Chondrocyte (in vitro differentiated cells): Measurements from ENCODE around the gene ECT2. TPM values are rescaled to one million over a fixed set of nuclear protein-coding genes. Genes with fewer than 3 reads are reported as not detected.

Experiments
- DNase-seq: peaks from one replicate; pipeline ENCODE4 v3.0.0; 2021; ENCODE audit warnings: mixed read lengths, low spot score
- H3K27ac Mint-ChIP-seq: one replicate; pipeline ENCODE4 v1.8.0; 2021; ENCODE audit warnings: mild to moderate bottlenecking, moderate library complexity, mixed read lengths; ENCODE audit not compliant: unreplicated experiment
- H3K27me3 Mint-ChIP-seq: 2 replicates; pipeline ENCODE4 v1.8.0; 2021; ENCODE audit warnings: low read depth, mixed read lengths
- H3K36me3 Mint-ChIP-seq: 2 replicates; pipeline ENCODE4 v1.8.0; 2021; ENCODE audit warnings: low read depth, mixed read lengths
- H3K4me1 Mint-ChIP-seq: 2 replicates; pipeline ENCODE4 v1.8.0; 2021; ENCODE audit warnings: low read depth, mild to moderate bottlenecking, mixed read lengths
- H3K4me3 Mint-ChIP-seq: one replicate; pipeline ENCODE4 v1.8.0; 2021; ENCODE audit warnings: mild to moderate bottlenecking, moderate library complexity, mixed read lengths; ENCODE audit not compliant: unreplicated experiment
- H3K9me3 Mint-ChIP-seq: 2 replicates; pipeline ENCODE4 v1.8.0; 2021; ENCODE audit warnings: low read depth, mixed read lengths
- total RNA-seq: library from RNA; stranded (reverse); gene quantifications from 3 replicates; pipeline ENCODE4 v1.2.1, GENCODE V29; 2021
- TF ChIP-seq, protein P1 (sequence below): fragments of 200-600 bp; sonication (generic); IDR thresholded peaks from 2 replicates; pipeline ENCODE4 v1.5.0; 2021; ENCODE audit warnings: antibody characterized with exemption, mild to moderate bottlenecking, moderate library complexity

The ECT2 gene
- total RNA-seq, 1 donor from 2014 or later, result 17.2 TPM

DNA sequence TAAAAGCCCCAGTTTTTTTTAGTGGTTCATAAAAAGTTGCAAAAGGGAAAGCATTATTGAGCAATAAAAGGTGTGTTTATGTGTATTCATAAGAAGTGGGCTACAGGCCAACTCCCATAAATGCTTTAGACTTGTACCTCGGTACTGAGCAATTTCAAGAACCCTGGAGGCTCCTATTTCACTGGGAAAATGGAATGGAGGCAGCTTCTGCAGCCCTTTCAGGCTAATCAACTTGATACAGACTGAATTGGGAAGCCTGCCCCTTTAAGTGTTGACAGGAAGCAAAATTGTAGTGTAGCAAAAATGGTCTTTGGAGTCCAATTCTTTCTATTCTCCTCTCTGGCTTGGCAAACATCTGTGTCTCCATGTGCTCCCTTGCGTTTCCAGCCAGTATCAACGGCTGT lies 118.8 kb downstream of the ECT2 start:
- H3K4me3 Mint-ChIP-seq, result no peak overlapping the region
- no peaks in the 10 kb centered on the region for H3K36me3 Mint-ChIP-seq
- H3K27ac Mint-ChIP-seq, result no peak overlapping the region
- DNase-seq, result no peak
- TF ChIP-seq, protein P1, sequence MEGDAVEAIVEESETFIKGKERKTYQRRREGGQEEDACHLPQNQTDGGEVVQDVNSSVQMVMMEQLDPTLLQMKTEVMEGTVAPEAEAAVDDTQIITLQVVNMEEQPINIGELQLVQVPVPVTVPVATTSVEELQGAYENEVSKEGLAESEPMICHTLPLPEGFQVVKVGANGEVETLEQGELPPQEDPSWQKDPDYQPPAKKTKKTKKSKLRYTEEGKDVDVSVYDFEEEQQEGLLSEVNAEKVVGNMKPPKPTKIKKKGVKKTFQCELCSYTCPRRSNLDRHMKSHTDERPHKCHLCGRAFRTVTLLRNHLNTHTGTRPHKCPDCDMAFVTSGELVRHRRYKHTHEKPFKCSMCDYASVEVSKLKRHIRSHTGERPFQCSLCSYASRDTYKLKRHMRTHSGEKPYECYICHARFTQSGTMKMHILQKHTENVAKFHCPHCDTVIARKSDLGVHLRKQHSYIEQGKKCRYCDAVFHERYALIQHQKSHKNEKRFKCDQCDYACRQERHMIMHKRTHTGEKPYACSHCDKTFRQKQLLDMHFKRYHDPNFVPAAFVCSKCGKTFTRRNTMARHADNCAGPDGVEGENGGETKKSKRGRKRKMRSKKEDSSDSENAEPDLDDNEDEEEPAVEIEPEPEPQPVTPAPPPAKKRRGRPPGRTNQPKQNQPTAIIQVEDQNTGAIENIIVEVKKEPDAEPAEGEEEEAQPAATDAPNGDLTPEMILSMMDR, result no peak
- no peaks in the 10 kb centered on the region for H3K4me1 Mint-ChIP-seq
- H3K9me3 Mint-ChIP-seq, result no peaks in the 10 kb centered on the region
- H3K27me3 Mint-ChIP-seq, result no peaks in the 10 kb centered on the region

DNA sequence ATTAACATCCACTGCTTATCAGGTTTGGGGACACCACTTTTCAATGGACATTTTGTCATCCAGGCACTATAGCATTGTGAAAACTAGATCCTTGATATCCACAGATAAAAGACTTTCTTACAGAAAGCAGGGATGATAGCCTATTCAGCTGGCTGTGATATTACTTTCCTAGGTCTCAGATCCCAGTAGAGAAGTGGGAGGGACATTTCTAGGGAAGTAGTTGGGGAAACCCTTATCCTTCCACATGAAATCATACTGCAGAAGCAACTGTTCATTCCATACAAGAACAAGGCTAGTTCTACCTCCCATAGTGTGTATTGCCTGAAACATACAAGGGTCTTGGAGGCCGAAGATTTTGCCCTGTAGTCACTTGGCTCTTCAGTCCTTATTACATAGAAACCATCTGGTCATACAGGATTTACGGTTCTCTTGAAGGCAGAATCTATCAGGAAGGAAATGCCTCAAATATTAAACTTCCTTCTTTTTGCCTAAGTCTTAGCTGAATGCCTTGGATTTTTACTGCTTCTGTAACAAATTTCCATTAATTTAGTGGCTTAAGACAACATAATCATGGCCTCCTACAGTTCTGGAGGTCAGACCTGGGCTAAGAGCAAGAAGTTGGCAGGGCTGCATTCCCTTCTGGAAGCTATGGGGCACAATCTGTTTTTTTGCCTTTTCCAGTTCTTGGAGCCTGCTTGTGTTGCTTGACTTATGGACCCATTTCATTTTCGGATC lies 119.4 kb downstream of the ECT2 start:
- Mint-ChIP-seq H3K4me3 (no peak overlapping the region), H3K4me1 (no peaks in the 10 kb centered on the region), H3K27me3 (no peaks in the 10 kb centered on the region), H3K27ac (no peak overlapping the region), H3K36me3 (no peaks in the 10 kb centered on the region), H3K9me3 (no peaks in the 10 kb centered on the region)
- TF ChIP-seq, protein P1, result no peak
- DNase-seq, result no peak

Other genes starting within 250 kb of the ECT2 start
- not detected in 3 replicates for gene TNFSF10, start 227.3 kb upstream of the ECT2 start, total RNA-seq
- gene NCEH1, start 39.7 kb upstream of the ECT2 start, total RNA-seq, result 6.5 to 7.1 TPM (median 6.7 TPM) in 3 replicates